DLD1 (cell line): ENCODE measurements around the gene SULT1C4.

ENCODE experiments used
- in situ Hi-C: cut with HindIII; loops from 2 replicates; pipeline ENCODE4 v1.10.0; 2017; ENCODE audit warnings: low sequenced_read_pairs

SULT1C4 gene

DNA sequence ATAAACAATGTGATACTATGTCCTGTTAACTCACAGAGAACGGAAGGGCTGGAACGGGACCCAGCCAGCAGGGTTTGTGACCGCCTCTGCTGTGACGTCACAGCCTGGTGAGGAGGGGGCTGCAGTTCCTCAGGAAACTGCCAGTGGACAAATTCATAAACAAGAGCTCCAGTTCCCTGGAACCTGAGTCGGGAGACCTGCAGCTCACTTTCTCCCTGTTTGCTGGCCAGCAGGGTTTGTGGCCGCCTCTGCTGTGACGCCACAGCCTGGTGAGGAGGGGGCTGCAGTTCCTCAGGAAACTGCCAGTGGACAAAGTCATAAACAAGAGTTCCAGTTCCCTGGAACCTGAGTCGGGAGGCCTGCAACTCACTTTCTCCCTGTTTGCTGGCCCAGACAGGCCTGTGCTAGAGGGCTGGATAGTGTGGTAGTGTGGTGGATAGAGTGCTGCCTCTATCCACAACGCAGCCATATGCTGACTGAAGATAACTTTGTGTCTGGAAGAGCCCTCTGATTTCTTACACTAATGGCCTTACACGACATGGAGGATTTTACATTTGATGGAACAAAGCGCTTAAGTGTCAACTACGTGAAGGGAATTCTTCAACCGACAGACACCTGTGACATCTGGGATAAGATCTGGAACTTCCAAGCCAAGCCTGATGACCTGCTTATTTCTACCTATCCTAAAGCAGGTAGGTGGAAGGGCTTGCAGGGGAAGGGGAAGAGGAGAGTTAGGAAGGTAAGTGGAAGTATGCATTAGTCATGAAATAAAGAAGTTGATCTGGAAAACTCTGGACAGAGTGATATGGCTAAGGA lies at the start of gene SULT1C4:
Gene SULT1C4, plus strand, starts transcription at position 140 of the 816 bp plus-strand sequence. Its CDS starts 384 bp downstream, at position 524.
- in situ Hi-C loops, result no loop called here

- in situ Hi-C loops, result no loop called here
Observed at GRCh38 chr2:108329771-108330170, 48.0 kb upstream of the SULT1C4 start.

GRCh38 chr2:108330979-108331378 lies 46.8 kb upstream of the SULT1C4 start:
- in situ Hi-C loops, result no loop called here

GRCh38 chr2:108345951-108346350 lies 31.8 kb upstream of the SULT1C4 start:
- in situ Hi-C loops, result no loop called here

DNA sequence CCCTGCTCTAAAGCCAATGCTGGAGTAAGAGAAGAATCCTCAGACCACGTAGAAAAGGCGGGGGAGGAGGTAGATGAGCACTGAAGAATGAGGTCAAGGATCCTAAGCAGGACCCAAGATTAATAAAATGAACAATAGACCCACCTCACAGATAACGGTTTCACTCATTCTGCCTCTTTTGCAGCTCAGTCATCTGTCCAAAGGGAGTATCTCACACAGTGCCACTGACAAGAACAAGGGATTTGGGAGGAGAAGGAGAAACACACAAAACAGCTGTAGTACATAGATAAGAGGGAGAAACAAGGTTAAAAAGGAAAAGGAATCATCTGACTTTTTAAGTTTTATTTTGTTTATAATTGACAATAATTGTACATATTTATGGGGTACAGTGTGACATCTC lies 30.9 kb upstream of the SULT1C4 start:
- in situ Hi-C loops, result no loop called here

DNA sequence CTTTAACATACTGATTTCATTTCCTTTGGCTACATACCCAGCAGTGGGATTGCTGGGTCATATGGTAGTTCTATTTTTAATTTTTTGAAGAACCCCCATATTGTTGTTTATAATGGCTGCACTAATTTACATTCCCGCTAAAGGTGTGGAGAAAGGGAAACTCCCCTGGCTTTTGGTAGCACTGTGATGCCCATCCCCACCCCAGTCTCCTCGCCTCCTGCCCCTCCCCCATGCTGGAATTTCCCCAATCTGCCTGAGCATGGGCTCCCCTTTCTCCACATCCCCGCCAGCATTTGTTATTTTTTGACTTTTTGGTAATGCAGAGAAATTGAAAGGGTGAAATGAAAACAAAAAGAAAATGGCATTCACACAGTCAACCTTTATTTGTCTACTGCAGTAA lies 30.0 kb upstream of the SULT1C4 start:
- in situ Hi-C loops, result no loop called here

DNA sequence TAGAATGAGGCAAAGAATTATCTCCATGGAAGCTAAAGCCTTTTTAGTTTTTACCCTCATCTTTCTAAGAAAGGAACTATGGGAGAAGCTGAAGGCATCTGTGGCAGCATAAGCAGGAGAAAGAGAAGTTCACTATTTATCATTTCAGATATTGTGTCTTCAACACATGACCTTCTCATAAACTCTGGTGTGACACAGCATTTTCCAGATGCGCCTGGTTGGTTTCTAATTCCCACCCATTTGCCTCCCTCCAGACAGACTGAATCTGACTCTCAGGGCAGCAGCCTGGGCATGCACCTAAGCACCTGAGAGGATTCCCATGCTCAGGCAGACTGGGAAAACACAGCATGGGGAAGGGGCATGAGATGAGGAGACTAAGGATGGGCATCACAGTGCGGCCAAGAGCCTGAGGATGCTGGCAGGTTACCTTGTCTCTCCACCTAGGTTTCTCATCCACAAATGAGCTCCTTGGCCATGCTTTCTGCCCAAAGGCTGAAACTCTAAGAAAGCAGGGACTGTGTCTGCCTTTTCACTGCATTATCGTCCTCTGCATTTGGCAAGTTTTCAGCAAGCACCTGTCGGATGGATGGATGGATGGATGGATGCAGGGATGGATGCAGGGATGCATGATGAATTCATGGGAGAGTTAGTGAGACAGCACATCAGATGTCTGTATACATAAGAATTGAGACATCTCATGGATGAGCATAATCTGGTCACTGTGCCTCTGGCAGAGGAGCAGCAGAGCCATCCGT lies 28.8 kb upstream of the SULT1C4 start:
- in situ Hi-C loops, result no loop called here

- in situ Hi-C loops, result no loop called here
Observed at GRCh38 chr2:108349571-108349928, 28.2 kb upstream of the SULT1C4 start.

DNA sequence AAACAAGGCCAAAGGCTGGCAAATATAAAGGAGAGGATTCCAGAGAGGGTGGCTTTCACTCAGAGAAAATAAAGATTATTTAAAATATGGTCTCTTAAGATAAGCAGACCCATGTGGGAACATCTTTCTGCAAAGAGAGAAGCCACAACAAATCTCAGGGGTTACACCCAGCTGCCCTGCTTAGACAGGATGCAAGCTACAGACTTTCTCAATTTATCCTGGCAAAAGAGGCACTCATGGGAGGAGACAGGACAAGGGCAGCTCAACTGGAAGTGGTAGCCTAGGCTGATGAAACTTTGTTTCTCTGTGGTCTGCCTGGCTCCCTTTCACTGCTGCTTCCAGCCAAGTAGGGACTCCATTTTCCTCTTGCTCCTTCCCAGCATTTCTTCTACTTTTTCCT lies 25.9 kb upstream of the SULT1C4 start:
- in situ Hi-C loops, result loop anchor here (10.0 kb wide), 1 partner anchor 103 kb away; no protein-coding TSS in a partner anchor

- in situ Hi-C loops, result loop anchor here (10.0 kb wide), 1 partner anchor 101 kb away; no protein-coding TSS in a partner anchor
Observed at GRCh38 chr2:108354136-108354535, 23.6 kb upstream of the SULT1C4 start.

DNA sequence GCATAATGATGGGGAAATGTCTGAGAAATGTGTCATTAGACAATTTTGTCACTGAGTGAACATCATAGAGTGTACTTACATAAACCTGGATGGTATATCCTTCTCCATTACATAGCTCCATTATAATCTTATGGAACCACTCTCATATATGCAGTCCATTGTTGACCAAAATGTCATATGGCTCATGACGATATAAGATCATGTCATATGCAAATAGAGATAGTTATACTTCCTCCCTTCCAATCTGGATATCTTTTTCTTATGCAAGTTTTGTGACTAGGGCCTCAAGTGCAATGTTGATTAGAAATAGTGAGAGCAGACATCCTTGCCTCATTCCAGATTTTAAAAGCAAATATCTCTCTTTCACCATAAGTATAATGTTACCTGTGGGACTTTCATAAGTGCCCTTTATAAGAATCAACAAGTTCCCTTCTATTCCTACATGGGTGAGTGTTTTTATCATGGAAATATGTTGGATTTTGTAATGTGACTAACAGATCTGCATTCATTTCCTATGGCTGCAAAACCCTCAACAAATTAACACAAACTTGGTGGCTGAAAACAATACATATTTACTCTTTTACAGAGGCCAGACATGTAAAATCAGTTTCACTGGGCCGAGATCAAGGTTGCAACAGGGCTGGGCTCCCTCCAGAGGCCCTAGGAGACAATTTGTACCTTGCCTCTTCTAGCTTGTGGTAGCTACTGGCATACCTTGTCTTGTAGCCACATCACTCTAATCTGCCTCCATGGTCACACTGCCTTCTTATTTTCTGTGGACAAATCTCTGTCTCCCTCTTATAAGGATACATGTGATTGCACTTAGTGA lies 21.6 kb upstream of the SULT1C4 start:
- in situ Hi-C loops, result loop anchor here (10.0 kb wide), 1 partner anchor 99 kb away; no protein-coding TSS in a partner anchor

DNA sequence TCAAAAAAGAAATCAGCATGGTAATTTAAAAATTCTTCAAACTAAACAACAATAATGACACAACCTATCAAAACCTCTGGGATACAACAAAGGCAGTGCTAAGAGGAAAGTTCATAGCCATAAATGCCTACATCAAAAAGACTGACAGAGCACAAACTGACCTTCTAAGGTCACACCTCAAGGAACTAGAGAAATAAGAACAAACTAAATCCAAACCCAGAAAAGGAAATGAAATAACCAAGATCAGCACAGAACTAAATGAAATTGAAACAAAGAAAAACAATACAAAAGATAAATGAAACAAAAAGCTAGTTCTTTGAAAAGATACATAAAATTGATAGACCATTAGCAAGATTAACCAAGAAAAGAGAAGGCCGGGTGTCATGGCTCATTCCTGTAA lies 18.4 kb upstream of the SULT1C4 start:
- in situ Hi-C loops, result loop anchor here (10.0 kb wide), 1 partner anchor 95 kb away; no protein-coding TSS in a partner anchor

- in situ Hi-C loops, result no loop called here
Observed at GRCh38 chr2:108360776-108361468, 16.8 kb upstream of the SULT1C4 start.

GRCh38 chr2:108363024-108363907 lies 14.5 kb upstream of the SULT1C4 start:
- in situ Hi-C loops, result no loop called here

- in situ Hi-C loops, result no loop called here
Observed at GRCh38 chr2:108363908-108364225, 13.9 kb upstream of the SULT1C4 start.

DNA sequence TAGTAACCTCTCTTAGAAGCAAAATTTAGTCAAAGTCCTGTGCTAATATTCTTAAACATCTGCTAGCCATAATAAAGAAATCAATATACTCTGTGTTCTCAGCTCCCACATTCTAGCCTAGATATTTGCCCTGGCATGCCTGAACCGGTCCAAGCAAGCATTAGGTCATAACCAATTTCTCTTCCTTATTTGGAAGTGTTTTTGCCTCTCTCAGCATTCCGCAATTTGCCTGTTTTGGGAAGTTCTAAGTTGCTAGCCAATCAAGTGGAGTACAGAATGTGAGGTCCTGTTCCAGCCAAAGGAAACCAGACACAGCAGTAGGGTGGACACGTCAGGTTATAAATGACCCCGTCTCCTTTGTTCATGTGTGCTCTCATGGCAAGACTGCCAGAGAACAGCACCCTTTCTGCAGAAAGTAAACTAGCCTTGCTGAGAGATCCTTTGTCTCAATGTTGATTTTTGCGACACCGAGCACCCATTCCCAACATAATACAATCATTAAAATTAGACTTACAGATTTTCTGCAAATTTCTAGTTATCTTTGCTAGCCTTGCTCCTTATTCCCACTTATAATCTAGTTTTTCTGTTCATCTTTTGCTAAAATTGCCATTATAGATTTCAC lies 13.0 kb upstream of the SULT1C4 start:
- in situ Hi-C loops, result no loop called here

- in situ Hi-C loops, result no loop called here
Observed at GRCh38 chr2:108365656-108366055, 12.1 kb upstream of the SULT1C4 start.

GRCh38 chr2:108367014-108367413 lies 10.7 kb upstream of the SULT1C4 start:
- in situ Hi-C loops, result no loop called here

DNA sequence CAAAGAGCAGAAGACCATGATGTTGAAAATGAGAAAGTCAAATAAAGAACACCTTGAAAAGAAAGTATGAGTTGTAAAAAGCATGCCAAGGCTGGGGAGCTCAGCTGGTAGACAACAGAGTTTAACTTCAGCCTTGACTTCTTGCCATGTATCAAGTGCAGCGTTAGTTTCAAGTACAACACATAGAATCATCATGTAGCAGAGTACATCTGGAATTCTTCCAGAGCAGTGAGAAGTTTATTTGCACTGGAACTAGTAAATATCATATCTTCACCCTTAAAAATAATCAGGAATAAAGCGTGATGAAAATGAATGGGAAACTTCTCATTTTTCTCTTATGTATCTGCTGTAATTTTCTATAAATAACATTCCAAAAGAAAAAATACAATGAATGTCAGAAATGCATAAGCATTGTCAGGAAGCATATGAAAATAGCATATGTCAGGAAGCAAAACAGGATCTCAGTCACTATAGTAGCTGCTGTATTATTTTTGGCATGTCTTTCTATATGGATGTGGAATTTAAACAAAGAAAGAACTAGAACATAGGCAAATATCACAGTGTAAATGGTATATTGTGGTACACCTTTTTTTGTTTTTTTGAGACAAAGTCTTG lies 10.1 kb upstream of the SULT1C4 start:
- in situ Hi-C loops, result no loop called here
